ENCODE results near the gene PPFIBP1.

DNA sequence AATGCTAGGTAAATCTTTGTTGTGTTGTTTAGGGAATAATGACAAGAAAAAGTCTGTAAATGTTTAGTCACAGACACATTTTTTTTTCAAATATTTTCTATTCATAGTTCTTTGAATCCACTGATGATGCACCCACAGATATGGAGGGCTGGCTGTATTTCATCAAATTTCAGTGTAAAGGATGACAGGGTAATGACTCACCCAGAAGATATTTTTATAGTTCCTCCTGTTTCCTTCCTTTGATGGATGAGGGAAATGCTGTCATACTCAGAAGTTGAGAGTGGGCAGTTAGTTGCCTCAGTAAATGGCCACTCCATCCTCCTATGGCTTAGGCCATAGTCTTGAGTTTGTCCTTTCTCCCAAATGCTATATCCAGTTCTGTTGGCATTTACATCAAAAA lies 95.3 kb downstream of the PPFIBP1 start:
- TF ChIP-seq, protein P1, sequence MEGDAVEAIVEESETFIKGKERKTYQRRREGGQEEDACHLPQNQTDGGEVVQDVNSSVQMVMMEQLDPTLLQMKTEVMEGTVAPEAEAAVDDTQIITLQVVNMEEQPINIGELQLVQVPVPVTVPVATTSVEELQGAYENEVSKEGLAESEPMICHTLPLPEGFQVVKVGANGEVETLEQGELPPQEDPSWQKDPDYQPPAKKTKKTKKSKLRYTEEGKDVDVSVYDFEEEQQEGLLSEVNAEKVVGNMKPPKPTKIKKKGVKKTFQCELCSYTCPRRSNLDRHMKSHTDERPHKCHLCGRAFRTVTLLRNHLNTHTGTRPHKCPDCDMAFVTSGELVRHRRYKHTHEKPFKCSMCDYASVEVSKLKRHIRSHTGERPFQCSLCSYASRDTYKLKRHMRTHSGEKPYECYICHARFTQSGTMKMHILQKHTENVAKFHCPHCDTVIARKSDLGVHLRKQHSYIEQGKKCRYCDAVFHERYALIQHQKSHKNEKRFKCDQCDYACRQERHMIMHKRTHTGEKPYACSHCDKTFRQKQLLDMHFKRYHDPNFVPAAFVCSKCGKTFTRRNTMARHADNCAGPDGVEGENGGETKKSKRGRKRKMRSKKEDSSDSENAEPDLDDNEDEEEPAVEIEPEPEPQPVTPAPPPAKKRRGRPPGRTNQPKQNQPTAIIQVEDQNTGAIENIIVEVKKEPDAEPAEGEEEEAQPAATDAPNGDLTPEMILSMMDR (IDR thresholded peaks at IDR 0.05) = no peak
- TF ChIP-seq POLR2AphosphoS5 (IDR thresholded peaks at IDR 0.05) = no peak
- TF ChIP-seq POLR2A (IDR thresholded peaks at IDR 0.05) = no peak

All from suprapubic skin (tissue), 4 donors.